Neural crest cell (in vitro differentiated cells): ENCODE data around the gene SSBP2. TPM values are rescaled to one million over a fixed set of nuclear protein-coding genes. Genes with fewer than 3 reads are reported as not detected.

ENCODE experiments used
- DNase-seq: peaks from one replicate; pipeline ENCODE4 v3.0.0; 2021; ENCODE audit warnings: low read depth, mixed read lengths, low spot score
- H3K27ac Mint-ChIP-seq: one replicate; pipeline ENCODE4 v1.8.0; 2021; ENCODE audit warnings: mild to moderate bottlenecking, mixed read lengths; ENCODE audit not compliant: unreplicated experiment
- H3K27me3 Mint-ChIP-seq: 2 replicates; pipeline ENCODE4 v1.8.0; 2021; ENCODE audit warnings: low read depth, mild to moderate bottlenecking, mixed read lengths
- H3K36me3 Mint-ChIP-seq: 2 replicates; pipeline ENCODE4 v1.8.0; 2021; ENCODE audit warnings: low read depth, mild to moderate bottlenecking, mixed read lengths
- H3K4me1 Mint-ChIP-seq: 2 replicates; pipeline ENCODE4 v1.8.0; 2021; ENCODE audit warnings: mixed read lengths
- H3K4me3 Mint-ChIP-seq: one replicate; pipeline ENCODE4 v1.8.0; 2021; ENCODE audit warnings: mild to moderate bottlenecking, mixed read lengths
- H3K9me3 Mint-ChIP-seq: 2 replicates; pipeline ENCODE4 v1.8.0; 2021; ENCODE audit warnings: mixed read lengths
- total RNA-seq: library from RNA; stranded (reverse); gene quantifications from 2 replicates; pipeline ENCODE4 v1.2.1, GENCODE V29; 2021
- TF ChIP-seq, protein P1 (sequence below): fragments of 200-600 bp; sonication (generic); conservative IDR thresholded peaks from 2 replicates; pipeline ENCODE4 v1.5.0; 2021; ENCODE audit warnings: antibody characterized with exemption, mild to moderate bottlenecking

SSBP2 gene
- total RNA-seq, 1 donor from 2014 or later: 81.7 TPM

DNA sequence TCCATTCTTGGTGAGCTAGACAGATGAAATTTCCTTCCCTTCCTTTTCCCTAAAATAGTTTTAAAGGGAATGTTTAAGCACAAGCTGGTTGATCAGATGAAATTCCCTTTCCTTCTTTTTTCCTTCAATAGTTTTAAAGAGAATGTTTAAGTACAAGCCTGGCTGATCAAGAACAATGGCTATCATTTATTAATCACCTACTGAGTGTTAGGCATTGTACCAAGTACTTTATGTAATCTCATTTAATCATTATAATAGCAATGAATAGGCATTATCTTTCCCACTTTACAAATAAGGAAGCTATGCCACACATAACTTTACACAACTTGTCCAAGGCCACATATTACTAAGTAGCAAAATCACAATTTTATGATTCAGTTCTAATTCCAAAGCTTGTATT is 205.0 kb downstream of the SSBP2 start:
- Mint-ChIP-seq H3K36me3 (peaks cover 23% of the 10 kb centered on the region), H3K9me3 (peaks cover 2% of the 10 kb centered on the region), H3K27me3 (no peaks in the 10 kb centered on the region), H3K4me1 (peaks cover 5% of the 10 kb centered on the region), H3K27ac (no peak overlapping the region), H3K4me3 (no peak overlapping the region)
- TF ChIP-seq, protein P1, sequence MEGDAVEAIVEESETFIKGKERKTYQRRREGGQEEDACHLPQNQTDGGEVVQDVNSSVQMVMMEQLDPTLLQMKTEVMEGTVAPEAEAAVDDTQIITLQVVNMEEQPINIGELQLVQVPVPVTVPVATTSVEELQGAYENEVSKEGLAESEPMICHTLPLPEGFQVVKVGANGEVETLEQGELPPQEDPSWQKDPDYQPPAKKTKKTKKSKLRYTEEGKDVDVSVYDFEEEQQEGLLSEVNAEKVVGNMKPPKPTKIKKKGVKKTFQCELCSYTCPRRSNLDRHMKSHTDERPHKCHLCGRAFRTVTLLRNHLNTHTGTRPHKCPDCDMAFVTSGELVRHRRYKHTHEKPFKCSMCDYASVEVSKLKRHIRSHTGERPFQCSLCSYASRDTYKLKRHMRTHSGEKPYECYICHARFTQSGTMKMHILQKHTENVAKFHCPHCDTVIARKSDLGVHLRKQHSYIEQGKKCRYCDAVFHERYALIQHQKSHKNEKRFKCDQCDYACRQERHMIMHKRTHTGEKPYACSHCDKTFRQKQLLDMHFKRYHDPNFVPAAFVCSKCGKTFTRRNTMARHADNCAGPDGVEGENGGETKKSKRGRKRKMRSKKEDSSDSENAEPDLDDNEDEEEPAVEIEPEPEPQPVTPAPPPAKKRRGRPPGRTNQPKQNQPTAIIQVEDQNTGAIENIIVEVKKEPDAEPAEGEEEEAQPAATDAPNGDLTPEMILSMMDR: no peak
- DNase-seq: no peak

DNA sequence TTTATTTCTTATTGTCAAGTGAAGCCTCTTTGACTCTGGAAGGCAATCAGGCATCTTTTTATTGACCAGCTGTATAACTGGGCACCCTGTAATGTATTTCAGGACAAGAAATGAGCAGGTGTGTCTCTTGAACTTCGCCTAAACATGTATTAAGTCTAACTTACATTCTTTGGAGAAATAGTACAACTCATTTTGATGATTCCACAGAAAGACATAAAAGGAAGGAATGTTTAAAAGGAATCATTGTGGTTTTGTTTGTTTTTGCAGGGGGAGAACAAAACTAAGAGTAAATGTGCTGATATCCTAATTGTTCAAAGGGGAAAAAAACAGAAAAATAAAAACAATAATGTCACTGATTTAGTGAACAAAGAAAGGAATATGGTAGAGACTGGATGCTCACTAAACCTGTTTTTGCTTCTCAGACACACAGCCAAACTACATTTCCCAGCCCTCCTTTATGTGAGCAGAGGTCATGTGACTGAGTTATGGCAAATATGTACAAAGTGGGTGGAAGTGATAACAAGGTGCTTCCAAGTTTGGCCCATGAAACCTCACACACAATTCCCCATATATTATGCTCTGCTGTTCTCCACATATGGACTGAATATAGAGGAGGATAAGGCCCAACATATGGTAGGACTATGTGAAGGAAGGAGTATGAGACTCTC is 206.4 kb downstream of the SSBP2 start:
- peaks cover 2% of the 10 kb centered on the region for H3K9me3 Mint-ChIP-seq
- H3K27ac Mint-ChIP-seq: no peak overlapping the region
- DNase-seq: no peak
- peaks cover 30% of the 10 kb centered on the region for H3K36me3 Mint-ChIP-seq
- H3K4me3 Mint-ChIP-seq: no peak overlapping the region
- H3K27me3 Mint-ChIP-seq: no peaks in the 10 kb centered on the region
- peaks cover 5% of the 10 kb centered on the region for H3K4me1 Mint-ChIP-seq
- TF ChIP-seq, protein P1: no peak

DNA sequence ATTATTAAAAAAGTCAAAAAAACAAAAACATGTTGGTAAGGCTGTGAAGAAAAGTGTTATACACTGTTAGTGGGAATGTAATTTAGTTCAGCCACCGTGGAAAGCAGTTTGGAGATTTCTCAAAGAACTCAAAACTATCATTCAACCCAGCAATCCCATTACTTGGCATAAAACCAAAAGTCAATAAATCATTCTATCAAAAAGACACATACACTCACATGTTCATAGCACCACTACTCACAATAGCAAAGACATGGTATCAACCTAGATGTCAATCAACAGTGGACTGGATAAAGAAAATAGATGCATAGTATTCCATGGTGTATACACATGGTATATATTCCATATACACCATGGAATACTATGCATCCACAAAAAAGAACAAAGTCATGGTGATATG is 208.7 kb downstream of the SSBP2 start:
- Mint-ChIP-seq H3K27ac (no peak overlapping the region), H3K36me3 (peaks cover 34% of the 10 kb centered on the region), H3K4me3 (no peak overlapping the region), H3K9me3 (peaks cover 7% of the 10 kb centered on the region), H3K27me3 (no peaks in the 10 kb centered on the region), H3K4me1 (peaks cover 5% of the 10 kb centered on the region)
- DNase-seq: no peak
- TF ChIP-seq, protein P1: no peak

DNA sequence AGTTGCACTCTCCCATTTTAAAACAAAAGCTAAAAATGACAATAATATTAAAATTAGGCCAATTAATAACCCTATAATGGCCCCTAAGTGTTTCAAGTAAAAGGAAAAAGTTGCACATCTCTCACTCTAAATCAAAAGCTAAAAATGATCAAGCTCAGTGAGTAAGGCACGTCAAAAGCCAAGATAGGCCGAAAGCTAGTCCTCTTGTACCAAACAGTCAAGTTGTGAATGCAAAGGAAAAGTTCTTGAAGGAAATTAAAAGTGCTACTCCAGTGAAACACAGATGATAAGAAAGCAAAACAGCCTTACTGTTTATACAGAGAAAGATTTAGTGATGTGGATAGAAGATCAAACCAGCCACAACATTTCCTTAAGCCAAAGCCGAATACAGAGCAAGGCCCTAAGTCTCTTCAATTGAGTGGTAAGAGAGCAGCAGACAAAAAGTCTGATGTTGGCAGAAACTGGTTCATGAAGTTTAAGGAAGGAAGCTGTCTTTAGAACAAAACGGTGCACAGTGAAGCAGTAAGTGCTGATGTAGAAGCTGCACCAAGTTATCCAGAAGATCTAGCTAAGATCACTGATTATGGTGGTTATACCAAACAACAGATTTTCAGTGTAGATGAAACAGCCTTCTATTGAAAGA is 212.9 kb downstream of the SSBP2 start:
- H3K4me1 Mint-ChIP-seq: no peaks in the 10 kb centered on the region
- H3K4me3 Mint-ChIP-seq: no peak overlapping the region
- H3K27me3 Mint-ChIP-seq: no peaks in the 10 kb centered on the region
- peaks cover 4% of the 10 kb centered on the region for H3K9me3 Mint-ChIP-seq
- no peak overlapping the region for H3K27ac Mint-ChIP-seq
- no peak for DNase-seq
- TF ChIP-seq, protein P1: no peak
- peaks cover 39% of the 10 kb centered on the region for H3K36me3 Mint-ChIP-seq

DNA sequence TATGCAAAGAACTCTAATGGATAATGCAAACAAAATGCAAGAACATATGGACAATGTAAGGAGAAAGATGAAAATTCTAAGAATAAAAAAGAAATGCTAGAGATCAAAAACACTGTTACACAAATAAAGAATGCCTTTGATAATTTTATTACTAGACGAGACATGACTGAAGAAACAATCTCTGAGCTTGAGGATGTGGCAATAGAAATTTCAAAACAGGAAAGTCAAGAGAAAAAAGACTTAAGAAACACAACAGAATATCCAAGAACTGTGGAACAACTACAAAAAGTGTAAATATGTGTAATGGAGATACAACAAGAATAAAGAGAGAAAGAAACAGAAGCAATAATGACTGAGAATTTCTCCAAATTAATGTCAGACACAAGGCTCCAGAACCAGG is 216.5 kb downstream of the SSBP2 start:
- H3K4me3 Mint-ChIP-seq: no peak overlapping the region
- no peaks in the 10 kb centered on the region for H3K27me3 Mint-ChIP-seq
- peaks cover 4% of the 10 kb centered on the region for H3K9me3 Mint-ChIP-seq
- no peak for DNase-seq
- TF ChIP-seq, protein P1: no peak
- H3K4me1 Mint-ChIP-seq: no peaks in the 10 kb centered on the region
- no peak overlapping the region for H3K27ac Mint-ChIP-seq
- peaks cover 22% of the 10 kb centered on the region for H3K36me3 Mint-ChIP-seq
